GM11168 (cell line): ENCODE measurements around the gene GSE1.

Source experiments
- in situ Hi-C: fragments of 300-500 bp; cut with MboI; formaldehyde crosslinking; loops from one replicate; pipeline ENCODE4 v1.12.0; 2022; ENCODE audit warnings: low sequenced_read_pairs; ENCODE audit not compliant: unreplicated experiment

Gene GSE1

DNA sequence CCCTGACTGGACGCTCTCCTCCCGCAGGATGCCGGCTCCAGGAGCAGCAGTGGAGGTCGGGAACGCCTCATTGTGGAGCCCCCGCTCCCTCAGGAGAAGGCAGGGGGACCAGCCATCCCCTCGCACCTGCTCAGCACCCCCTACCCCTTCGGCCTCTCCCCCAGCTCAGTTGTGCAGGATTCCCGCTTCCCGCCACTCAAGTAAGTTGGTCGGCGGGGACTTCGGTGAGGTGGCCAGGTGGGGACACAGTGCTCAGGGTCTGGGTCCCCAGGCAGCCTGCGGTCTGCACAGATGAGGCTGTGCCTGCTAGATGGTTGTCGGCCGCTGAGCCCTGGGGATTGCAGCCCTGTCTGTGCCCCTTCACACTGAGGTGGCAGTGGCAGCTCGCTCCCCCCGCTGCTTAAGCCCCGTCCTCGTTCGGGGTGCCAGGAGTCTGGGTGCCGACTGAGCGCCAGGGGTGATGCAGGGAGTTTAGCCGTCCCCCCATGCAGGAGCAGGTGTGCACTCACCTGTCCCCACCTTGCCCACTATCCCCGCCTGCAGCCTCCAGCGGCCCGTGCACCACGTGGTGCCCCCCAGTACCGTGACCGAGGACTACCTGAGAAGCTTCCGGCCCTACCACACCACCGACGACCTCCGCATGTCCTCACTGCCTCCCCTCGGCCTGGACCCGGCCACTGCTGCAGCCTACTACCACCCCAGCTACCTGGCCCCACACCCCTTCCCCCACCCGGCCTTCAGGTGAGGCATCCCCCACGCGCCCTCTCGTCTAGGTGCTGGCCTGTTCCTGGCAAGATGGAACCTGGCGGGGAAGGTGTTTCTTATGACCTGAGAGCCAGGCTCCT is 41.4 kb downstream of the GSE1 start:
- in situ Hi-C loops, result no loop called here

DNA sequence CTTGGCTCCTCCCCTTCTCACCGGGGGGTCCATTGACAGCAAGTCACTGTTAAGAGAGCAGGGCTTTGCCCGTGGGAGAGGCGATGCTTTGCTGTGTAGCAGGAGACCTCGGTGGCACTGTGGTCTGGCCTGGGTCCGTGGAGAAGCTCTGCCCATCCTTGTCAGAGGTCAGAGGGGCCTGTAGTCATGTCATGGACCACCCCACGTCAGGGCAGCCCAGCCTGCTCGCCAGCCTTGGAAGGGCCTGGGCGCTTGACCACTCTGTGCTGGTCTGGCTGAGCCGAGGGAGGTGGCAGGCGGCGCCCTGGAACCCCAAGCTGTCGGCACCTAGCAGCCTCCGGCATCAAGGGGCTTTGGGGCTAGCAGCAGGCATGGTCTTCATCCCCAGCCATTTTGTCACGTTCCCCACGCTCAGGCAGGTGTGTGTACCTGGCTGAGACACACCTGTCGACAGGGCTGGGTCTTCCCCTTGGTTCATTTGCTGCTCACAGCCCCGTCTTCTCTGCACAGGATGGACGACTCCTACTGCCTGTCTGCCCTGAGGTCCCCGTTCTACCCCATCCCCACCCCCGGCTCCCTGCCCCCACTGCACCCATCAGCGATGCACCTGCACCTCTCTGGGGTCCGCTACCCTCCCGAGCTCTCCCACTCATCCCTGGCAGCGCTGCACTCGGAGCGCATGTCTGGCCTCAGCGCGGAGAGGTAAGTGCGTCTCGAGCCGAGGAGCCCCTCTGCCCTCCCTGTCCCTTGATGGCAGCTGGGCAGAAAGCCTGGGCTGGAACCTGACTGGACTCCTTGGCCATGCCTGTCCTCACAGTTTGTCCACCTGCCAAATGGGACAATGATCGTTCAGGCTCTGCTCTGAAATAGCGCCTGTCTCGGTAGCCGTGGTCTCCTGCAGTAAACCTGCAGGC is 42.4 kb downstream of the GSE1 start:
- in situ Hi-C loops, result no loop called here

DNA sequence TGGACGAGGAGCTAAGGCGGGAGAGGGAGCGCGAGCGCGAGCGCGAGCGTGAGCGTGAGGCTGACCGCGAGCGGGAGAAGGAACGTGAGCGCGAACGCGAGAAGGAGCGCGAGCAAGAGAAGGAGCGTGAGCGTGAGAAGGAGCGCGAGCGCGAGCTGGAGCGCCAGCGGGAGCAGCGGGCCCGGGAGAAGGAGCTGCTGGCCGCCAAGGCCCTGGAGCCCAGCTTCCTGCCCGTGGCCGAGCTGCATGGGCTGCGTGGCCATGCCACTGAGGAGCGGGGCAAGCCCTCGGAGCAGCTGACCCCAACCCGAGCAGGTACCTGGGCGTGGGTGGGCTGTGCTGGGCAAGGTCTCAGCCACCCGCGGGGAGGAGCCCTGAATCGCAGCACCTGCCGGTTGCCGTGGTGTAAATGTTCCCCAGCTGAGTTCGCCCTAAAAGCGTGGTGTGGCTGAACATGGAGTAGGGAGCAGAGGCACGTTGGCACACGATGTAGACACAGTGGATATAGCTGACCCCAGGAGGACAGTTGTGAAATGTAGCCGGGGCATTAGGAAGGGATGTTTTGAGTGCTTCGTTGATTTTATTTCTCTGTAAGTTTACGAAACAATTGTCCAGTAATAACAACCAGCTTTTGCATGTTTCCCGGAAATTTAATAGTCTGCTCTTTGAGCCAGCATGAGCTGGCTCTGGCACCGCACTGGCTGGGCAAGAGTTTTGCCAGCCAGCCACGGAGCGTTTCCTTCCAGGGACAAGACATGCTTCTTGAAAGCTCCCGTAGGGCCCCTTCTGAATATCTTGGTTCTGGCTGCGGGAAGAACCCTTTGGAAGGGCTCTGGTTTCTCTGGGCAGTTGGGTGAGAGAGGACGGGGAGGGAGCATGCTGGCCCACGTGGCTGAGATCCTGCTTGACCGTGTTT is 43.5 kb downstream of the GSE1 start:
- in situ Hi-C loops, result no loop called here

DNA sequence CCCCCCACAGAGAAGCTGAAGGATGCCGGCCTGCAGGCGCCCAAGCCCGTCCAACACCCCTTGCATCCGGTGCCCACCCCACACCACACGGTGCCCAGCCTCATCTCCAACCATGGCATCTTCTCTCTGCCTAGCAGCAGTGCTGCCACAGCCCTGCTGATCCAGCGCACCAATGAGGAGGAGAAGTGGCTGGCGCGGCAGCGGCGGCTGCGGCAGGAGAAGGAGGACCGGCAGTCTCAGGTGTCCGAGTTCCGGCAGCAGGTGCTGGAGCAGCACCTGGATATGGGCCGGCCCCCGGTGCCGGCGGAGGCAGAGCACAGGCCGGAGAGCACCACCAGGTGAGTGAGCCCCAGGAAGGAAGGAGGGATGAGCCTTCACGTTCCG is 44.1 kb downstream of the GSE1 start:
- in situ Hi-C loops, result no loop called here

DNA sequence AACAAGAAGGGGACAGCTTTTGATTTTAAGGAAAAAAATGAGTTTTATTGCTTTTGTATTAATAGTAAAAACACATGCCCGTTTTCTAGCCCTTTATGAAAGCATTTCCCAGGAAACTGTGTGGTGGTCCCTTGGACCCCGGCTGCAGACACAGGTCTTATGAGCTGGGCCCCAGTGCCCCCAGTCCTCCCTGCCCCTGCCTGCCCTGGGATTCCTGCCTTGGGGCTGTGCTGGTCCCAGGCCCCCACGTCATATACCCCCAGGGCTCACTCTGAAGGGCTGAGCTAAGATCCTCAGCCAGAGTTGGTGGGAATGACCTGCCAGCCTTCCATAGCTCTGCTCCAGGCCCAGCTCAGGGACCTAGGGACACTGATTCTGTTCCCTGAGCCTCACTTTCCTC is 44.9 kb downstream of the GSE1 start:
- in situ Hi-C loops, result no loop called here

DNA sequence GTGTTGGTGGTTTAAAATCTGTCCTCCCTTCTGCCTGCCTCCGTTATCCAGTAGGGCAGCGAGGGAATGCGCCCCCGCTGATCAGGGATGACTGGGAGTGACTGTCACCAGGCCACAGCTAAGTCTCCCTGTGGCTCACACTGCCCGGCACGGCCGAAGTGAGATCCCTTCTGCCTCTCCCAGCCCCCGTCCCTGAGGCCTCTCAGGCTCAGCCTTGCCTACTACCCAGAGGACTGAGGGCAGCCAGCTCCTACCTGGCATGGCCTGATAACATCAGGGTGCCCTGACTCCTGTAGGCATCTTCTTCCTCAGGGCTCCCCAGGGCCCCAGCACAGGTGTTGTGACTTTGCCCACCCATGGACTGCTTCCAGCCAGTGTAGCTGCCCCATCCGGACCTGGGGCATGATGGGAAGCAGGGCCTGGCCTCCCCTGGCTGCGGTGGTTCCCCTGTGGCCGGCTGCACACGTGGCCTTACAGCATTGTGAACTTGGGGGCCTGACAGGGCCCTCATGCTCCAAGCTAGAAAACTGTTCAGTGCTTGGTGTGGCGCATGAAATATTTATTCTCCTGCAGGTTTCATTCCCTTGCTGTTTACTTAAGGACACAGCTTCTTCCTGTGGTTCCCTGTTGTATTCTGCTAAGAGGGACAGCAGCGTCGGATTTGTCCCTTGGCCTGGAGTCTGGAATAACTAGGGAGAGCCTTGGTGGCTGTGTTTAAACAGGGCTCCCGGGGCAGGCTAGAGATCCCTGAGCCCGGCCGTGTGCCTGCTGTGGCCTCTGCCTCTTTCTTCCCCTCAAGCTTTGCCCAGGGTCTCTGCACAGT is 45.6 kb downstream of the GSE1 start:
- in situ Hi-C loops, result no loop called here

DNA sequence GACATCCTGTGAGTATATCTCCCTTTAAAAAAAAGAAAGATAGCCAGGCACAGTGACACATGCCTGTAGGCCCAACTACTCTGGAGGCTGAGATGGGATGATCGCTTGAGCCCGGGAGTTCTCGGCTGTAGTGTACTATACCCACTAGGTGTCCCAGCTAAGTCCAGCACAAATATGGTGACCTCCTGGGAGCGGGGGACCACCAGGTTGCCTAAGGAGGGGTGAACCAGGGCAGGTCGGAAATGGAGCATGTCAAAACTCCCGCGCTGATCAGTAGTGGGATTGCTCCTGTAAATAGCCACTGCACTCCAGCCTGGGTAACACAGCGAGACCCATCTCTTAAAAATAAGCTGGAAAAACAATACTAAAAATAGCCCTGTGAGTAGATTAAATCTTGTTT is 46.2 kb downstream of the GSE1 start:
- in situ Hi-C loops, result no loop called here

DNA sequence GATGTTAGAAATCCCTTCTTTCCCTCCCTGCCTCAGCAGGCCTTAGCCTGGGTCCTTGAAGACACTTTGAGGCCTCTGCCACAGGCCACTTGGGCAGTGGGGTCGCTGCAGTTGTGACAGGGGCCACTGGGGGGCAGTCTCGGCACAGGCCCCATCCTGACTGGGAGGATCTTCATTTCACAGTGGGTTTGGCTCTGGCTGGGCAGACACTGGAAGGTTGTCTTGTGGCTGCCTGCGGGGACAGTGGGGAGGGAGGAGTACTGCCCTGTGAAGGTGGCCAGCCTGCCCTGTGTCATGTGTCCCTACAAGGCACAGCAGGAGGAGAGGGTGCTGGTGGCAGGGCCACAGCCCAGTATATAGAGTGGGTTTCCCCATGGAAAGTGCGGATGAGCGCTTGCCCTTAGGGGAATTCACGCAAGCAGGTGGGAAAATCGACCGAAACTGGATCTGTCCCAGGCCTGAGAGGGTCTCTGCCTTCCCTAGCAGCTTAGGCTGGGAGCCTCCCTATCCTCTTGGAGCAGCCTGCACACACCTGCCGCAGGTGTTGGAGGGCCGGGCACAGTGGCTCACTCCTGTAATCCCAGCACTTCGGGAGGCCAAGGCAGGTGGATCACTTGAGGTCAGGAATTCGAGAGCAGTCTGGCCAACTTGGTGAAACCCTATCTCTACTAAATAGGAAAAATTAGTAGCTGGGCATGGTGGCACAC is 46.8 kb downstream of the GSE1 start:
- in situ Hi-C loops, result no loop called here

DNA sequence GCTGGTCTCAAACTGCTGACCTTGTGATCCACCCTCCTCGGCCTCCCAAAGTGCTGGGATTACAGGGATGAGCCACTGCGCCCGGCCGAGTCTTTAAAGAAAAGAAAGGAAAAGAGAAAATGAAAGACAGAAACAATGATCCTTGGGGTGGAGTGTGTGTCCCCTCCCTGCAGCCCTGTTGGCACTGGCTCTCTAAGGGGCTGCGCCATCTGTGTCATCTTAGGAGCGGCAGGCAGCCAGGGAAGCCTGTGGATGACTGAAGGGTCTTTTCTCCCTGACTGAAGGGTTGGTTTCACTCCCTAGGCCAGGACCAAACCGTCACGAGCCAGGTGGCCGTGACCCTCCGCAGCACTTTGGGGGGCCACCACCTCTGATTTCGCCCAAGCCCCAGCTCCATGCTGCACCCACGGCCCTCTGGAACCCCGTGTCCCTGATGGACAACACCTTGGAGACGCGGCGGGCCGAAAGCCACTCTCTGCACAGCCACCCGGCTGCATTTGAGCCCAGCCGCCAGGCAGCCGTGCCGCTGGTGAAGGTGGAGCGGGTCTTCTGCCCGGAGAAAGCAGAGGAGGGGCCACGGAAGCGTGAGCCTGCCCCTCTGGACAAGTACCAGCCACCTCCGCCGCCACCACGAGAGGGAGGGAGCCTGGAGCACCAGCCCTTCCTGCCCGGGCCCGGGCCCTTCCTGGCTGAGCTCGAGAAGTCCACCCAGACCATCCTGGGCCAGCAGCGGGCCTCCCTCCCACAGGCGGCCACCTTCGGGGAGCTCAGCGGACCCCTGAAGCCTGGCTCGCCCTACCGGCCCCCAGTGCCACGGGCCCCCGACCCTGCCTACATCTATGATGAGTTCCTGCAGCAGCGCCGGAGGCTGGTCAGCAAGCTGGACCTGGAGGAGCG is 48.0 kb downstream of the GSE1 start:
- in situ Hi-C loops, result no loop called here

DNA sequence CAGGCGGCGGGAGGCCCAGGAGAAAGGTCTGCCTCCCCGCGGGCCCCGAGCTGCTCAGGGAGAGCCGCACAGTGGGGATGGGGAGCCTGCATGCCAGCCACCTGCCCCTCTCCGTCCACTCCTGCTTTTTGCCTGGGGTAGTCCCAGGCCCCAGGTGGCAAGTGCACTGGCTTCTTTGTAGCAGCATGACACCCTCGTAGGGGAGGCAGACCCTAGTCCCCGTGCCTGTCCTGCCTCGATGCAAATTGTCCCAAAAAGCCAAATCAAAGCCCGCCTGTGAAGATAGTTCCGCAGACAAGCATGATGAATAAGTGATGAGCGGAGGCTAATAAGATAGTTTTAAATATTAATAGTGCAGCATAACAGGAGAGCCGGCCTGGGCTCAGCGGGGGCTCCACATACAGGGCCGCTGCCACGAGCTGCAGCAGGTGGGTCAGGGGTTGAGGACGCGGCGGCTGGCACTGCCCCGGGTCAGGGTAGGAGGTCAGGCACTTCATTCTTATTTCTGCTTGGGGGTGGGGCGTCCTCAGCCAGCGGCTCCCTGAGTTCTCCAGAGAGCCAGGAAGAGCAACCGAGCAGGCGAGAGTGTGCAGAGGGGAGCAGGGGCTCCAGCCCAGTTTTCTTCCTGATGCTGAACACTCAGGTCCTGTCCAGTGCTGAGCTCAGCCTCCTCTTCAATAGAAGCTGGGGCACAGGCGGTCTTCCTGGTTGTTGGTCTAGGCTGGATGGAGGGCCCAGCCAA is 48.8 kb downstream of the GSE1 start:
- in situ Hi-C loops, result no loop called here

DNA sequence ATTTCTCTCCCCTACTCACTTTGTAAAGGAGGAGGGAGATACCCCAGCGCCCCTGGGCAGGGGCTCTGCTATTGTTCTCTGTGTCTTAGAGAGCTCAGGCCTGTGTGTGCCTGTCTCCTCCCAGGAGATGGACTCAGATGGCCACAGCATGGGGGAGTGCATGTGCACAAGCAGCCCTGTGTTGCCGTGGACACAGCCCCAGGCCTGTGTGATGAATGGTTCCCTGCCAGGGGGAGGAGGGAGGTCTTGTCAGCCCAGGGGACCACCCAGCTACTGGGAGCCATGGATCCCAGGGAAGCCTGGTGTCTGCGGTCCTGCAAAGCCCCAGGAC is 49.3 kb downstream of the GSE1 start:
- in situ Hi-C loops, result no loop called here

DNA sequence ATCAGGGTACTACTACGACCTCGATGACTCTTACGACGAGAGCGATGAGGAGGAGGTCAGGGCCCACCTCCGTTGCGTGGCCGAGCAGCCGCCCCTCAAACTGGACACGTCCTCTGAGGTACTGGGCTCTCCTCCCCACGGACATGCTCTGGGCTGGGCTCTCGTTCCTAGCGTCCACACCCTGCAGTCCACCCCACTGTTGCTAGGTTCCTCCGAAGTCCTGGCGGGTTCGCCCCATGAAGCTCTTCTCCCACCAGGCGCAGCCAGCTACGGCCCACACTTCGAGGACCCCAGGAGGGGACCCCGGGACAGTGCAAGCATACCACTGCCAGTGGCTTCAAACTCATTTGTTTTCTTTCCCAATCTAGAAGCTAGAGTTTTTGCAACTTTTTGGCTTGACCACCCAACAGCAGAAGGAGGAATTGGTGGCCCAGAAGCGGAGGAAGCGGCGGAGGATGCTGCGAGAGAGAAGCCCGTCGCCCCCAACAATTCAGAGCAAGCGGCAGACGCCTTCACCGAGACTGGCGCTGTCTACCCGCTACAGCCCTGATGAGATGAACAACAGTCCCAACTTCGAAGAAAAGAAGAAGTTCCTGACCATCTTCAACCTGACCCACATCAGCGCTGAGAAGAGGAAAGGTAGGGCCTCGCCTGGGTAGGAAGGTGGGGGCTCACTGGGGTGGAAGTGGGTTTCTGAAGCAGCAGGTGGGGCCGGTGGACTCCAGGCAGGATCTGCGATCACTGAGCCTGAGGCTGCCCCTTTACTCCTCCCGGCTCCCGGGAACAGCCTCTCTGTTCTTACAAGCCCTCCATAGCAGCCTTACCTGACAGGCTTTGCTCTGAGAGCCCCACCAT is 50.1 kb downstream of the GSE1 start:
- in situ Hi-C loops, result no loop called here

DNA sequence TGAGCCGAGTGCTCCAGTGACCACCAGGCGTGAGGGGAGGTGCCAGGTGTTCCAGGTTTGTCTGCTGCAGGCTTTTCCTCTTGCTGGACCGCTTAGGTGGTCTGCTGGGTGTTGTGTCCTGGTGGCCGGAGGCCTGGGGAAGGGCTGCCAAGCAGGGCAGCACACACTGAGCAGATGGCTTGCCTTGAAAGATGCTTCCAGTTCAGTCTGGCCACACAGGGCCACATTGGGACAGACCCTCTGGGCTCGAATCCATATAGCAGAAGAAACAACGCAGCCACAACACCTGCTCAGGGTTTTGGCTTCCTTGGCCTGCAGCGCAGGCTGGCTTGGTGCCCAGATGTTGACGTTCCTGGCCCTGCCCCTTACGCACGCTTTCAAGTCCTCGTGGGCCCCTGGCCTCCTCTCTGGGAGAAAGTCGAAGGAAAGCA is 50.8 kb downstream of the GSE1 start:
- in situ Hi-C loops, result no loop called here

DNA sequence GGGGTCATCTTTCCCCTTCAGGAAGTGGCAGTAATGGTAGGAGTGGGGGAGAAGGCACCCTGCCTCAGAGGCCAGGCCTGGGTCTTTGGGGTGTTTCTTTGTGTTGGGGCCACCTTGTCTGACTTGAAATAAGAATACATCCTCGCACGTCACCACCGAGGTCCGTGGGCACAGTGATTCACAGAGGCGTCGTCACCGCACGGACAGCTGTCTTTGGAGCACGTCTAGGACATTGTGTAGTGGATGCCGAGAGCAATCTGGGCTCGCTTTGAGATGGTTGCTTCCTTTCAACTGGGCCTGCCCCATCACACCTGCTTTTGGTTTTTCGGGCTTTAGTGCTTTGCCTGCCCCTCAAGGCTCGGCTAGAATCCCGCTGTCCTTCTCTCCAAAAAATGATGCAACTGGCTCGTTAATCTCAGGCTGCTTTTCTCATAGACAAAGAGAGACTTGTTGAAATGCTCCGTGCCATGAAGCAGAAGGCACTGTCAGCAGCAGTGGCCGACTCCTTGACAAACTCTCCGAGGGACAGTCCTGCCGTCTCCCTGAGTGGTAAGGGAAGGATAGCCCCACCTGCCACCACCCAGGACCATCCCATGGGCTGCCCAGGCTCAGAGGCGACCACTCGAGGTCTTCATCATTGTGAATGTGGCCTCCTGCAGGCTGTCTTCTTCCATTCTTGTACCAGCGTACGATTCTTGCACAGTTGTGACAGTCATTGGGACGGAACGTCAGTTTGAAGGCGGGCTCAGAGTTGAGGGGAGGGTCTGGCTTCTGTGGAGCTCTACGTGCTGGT is 51.7 kb downstream of the GSE1 start:
- in situ Hi-C loops, result no loop called here

DNA sequence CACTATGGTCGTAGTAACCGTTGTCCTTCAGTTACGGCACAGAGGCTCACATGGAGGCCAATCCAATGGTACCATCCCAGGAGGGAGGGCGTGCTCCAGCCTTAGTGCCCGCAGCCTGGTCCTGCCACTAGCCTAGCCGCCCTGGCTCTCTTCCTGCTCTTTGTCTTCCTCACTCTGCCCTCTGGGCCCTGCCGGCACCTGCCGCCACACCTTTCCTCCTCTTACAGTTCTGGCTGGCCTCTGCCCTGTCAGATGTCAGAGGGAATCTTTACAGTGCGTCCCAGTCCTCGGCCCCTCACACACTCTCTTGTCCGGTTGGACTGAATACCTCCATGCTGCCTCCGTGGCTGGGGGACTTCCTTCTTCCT is 52.2 kb downstream of the GSE1 start:
- in situ Hi-C loops, result no loop called here

DNA sequence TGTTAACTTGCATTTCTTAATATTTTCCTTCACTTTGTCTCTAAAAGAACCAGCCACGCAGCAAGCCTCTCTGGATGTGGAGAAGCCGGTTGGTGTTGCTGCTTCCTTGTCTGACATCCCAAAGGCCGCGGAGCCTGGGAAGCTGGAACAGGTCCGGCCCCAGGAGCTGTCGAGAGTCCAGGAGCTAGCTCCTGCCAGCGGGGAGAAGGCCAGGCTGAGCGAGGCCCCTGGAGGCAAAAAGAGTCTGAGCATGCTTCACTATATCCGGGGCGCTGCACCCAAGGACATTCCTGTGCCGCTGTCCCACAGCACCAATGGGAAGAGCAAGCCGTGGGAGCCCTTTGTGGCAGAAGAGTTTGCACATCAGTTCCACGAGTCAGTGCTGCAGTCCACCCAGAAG is 52.8 kb downstream of the GSE1 start:
- in situ Hi-C loops, result no loop called here
